Liver (tissue), 9 donors: ENCODE results near the gene TXNDC17. TPM values are rescaled to one million over a fixed set of nuclear protein-coding genes. Genes with fewer than 3 reads are reported as not detected.

ENCODE experiments used
- DNase-seq: peaks from one replicate; pipeline ENCODE4 v3.0.0-alpha.2; 2017; ENCODE audit warnings: low spot score
- H3K27ac ChIP-seq, 2 donors: one replicate each; pipeline ENCODE4 v1.7.0; 2013; ENCODE audit warnings: inconsistent platforms in 2 of 2, low read length in 2 of 2, control low read depth in 1 of 2, low read depth in 1 of 2, mild to moderate bottlenecking in 1 of 2
- H3K27me3 ChIP-seq, 4 donors: one replicate each; pipeline versions ENCODE4 v1.6.1 to v1.7.0; 2013; ENCODE audit warnings: low read length in 3 of 4, inconsistent platforms in 1 of 4, mild to moderate bottlenecking in 1 of 4, moderate library complexity in 1 of 4; ENCODE audit not compliant: control insufficient read depth in 4 of 4, insufficient read depth in 4 of 4
- H3K36me3 ChIP-seq, 4 donors: one replicate each; pipeline versions ENCODE4 v1.6.1 to v1.7.0; 2013; ENCODE audit warnings: low read length in 3 of 4, mild to moderate bottlenecking in 3 of 4, low read depth in 1 of 4, moderate library complexity in 1 of 4; ENCODE audit not compliant: control insufficient read depth in 4 of 4, insufficient read depth in 3 of 4
- H3K4me1 ChIP-seq, 4 donors: one replicate each; pipeline versions ENCODE4 v1.6.1 to v1.7.0; 2013; ENCODE audit warnings: low read length in 3 of 4, mild to moderate bottlenecking in 3 of 4, moderate library complexity in 1 of 4; ENCODE audit not compliant: control insufficient read depth in 4 of 4, insufficient read depth in 4 of 4
- H3K4me3 ChIP-seq, 3 donors: one replicate each; pipeline versions ENCODE4 v1.6.1 to v1.7.0; 2013; ENCODE audit warnings: low read length in 3 of 3, control low read depth in 1 of 3, low read depth in 1 of 3, mild to moderate bottlenecking in 1 of 3
- H3K9ac ChIP-seq, 2 donors: one replicate each; pipeline ENCODE4 v1.7.0; 2013; ENCODE audit warnings: low read length in 2 of 2, mild to moderate bottlenecking in 2 of 2, moderate library complexity in 2 of 2, control low read depth in 1 of 2, low read depth in 1 of 2
- H3K9me3 ChIP-seq, 4 donors: one replicate each; pipeline versions ENCODE4 v1.6.1 to v1.7.0; 2013; ENCODE audit warnings: low read length in 3 of 4; ENCODE audit not compliant: control insufficient read depth in 4 of 4
- CTCF ChIP-seq: fragments of 150-350 bp; IDR thresholded peaks from 2 replicates; pipeline ENCODE4 v1.5.1; 2017; ENCODE audit warnings: improper control_type of control experiment, low read depth, low read length; ENCODE audit not compliant: missing input control
- EGR1 ChIP-seq, 2 donors: IDR thresholded peaks; 2 replicates each; pipeline ENCODE4 v1.6.1; 2016 to 2018; ENCODE audit warnings: antibody characterized with exemption in 2 of 2, low read depth in 2 of 2
- FOXA1 ChIP-seq: IDR thresholded peaks from 2 replicates; pipeline ENCODE4 v1.6.1; 2016; ENCODE audit warnings: antibody characterized with exemption
- FOXA2 ChIP-seq: IDR thresholded peaks from 2 replicates; pipeline ENCODE4 v1.6.1; 2016; ENCODE audit warnings: antibody characterized with exemption
- GABPA ChIP-seq, 2 donors: IDR thresholded peaks in 1 of 2; conservative IDR thresholded peaks in 1 of 2; 2 replicates each; pipeline ENCODE4 v1.6.1; 2016; ENCODE audit warnings: antibody characterized with exemption in 2 of 2, mild to moderate bottlenecking in 1 of 2, moderate library complexity in 1 of 2
- HNF4A ChIP-seq, 2 donors: conservative IDR thresholded peaks; 2 replicates each; pipeline ENCODE4 v1.6.1; 2016; ENCODE audit warnings: antibody characterized with exemption in 2 of 2, mild to moderate bottlenecking in 2 of 2
- HNF4G ChIP-seq: IDR thresholded peaks from 2 replicates; pipeline ENCODE4 v1.6.1; 2016; ENCODE audit warnings: antibody characterized with exemption
- NR2F2 ChIP-seq: IDR thresholded peaks from 2 replicates; pipeline ENCODE4 v1.6.1; 2016; ENCODE audit warnings: antibody characterized with exemption
- RAD21 ChIP-seq, 2 donors: IDR thresholded peaks; 2 replicates each; pipeline ENCODE4 v1.6.1; 2016; ENCODE audit warnings: antibody characterized with exemption in 2 of 2, mild to moderate bottlenecking in 2 of 2
- REST ChIP-seq: IDR thresholded peaks from 2 replicates; pipeline ENCODE4 v1.6.1; 2016; ENCODE audit warnings: antibody characterized with exemption, mild to moderate bottlenecking
- RXRA ChIP-seq, 2 donors: IDR thresholded peaks; 2 replicates each; pipeline ENCODE4 v1.6.1; 2017 to 2018; ENCODE audit warnings: antibody characterized with exemption in 2 of 2, mild to moderate bottlenecking in 1 of 2
- SP1 ChIP-seq: IDR thresholded peaks from 2 replicates; pipeline ENCODE4 v1.6.1; 2018; ENCODE audit warnings: antibody characterized with exemption, mild to moderate bottlenecking
- TAF1 ChIP-seq: conservative IDR thresholded peaks from 2 replicates; pipeline ENCODE4 v1.6.1; 2016; ENCODE audit warnings: antibody characterized with exemption, mild to moderate bottlenecking
- YY1 ChIP-seq: IDR thresholded peaks from 2 replicates; pipeline ENCODE4 v1.6.1; 2016; ENCODE audit warnings: antibody characterized with exemption, mild to moderate bottlenecking
- WGBS: extraction: QIAGEN DNeasy Blood & Tissue Kit; methylation state at CpG from one replicate; pipeline ENCODE4 v1.1.7; 2013; 5-methylcytosine and 5-hydroxymethylcytosine counted together
- polyA plus RNA-seq, 2 donors: library from polyadenylated mRNA; stranded (reverse) in 1 of 2; unstranded in 1 of 2; fragments of 200-250 nt in 1 of 2; fragments of >200 nt in 1 of 2; fragmentation: Nextera tagmentation in 1 of 2; extraction: Ambion mirVana in 1 of 2; gene quantifications; one replicate each; pipeline versions ENCODE4 v1.2.1 to v1.2.3, GENCODE V29; 2013 to 2015
- total RNA-seq, 2 donors: library from RNA; depleted of rRNA; stranded (reverse); fragments of >200 nt; gene quantifications; one replicate each; pipeline ENCODE4 v1.2.3, GENCODE V29; 2014
- TF ChIP-seq, protein P1 (sequence below): IDR thresholded peaks from 2 replicates; pipeline ENCODE4 v1.6.1; 2016; ENCODE audit warnings: antibody characterized with exemption
- TF ChIP-seq, protein P2 (sequence below): IDR thresholded peaks from 2 replicates; pipeline ENCODE4 v1.6.1; 2016; ENCODE audit warnings: antibody characterized with exemption
- TF ChIP-seq, protein P3 (sequence below): IDR thresholded peaks from 2 replicates; pipeline ENCODE4 v1.6.1; 2016; ENCODE audit warnings: antibody characterized with exemption
- donor health status: healthy.
- donor health status: healthy.
- donor health status: healthy.
- donor health status: healthy.
- donor health status: healthy.

The TXNDC17 gene
- total and polyA plus RNA-seq, 4 donors, result 32.9 to 329 (median 99.6) TPM

GRCh38 chr17:6603744-6604325 is 37.0 kb upstream of the TXNDC17 start:
- Histone ChIP-seq H3K27ac (no peak overlapping the region), H3K4me1 (peaks cover 0 to 3% (median 1%) of the 10 kb centered on the region in 4 donors), H3K36me3 (peaks cover 5 to 30% (median 16%) of the 10 kb centered on the region in 4 donors), H3K4me3 (no peak overlapping the region), H3K9me3 (no peaks in the 10 kb centered on the region), H3K9ac (no peak overlapping the region), H3K27me3 (no peaks in the 10 kb centered on the region)
- 67% methylated on average over 3 of the region's 3 CpGs for WGBS
- DNase-seq, result no peak
- TF ChIP-seq REST (no peak), GABPA (IDR thresholded peaks at IDR 0.05 in 1 of 2, conservative IDR thresholded peaks at IDR 0.05 in 1 of 2) (no peak), FOXA1 (no peak), HNF4G (no peak), EGR1 (IDR thresholded peaks at IDR 0.05; ENCODE audit: low read depth in 2 of 2) (no peak), CTCF (no peak), FOXA2 (no peak), NR2F2 (no peak), SP1 (no peak), TAF1 (no peak), RXRA (IDR thresholded peaks at IDR 0.05) (no peak), YY1 (no peak)
- TF ChIP-seq, protein P1, sequence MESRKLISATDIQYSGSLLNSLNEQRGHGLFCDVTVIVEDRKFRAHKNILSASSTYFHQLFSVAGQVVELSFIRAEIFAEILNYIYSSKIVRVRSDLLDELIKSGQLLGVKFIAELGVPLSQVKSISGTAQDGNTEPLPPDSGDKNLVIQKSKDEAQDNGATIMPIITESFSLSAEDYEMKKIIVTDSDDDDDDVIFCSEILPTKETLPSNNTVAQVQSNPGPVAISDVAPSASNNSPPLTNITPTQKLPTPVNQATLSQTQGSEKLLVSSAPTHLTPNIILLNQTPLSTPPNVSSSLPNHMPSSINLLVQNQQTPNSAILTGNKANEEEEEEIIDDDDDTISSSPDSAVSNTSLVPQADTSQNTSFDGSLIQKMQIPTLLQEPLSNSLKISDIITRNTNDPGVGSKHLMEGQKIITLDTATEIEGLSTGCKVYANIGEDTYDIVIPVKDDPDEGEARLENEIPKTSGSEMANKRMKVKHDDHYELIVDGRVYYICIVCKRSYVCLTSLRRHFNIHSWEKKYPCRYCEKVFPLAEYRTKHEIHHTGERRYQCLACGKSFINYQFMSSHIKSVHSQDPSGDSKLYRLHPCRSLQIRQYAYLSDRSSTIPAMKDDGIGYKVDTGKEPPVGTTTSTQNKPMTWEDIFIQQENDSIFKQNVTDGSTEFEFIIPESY, result no peak
- TF ChIP-seq, protein P2, sequence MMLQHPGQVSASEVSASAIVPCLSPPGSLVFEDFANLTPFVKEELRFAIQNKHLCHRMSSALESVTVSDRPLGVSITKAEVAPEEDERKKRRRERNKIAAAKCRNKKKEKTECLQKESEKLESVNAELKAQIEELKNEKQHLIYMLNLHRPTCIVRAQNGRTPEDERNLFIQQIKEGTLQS, result no peak

GRCh38 chr17:6605142-6605541 is 35.7 kb upstream of the TXNDC17 start:
- WGBS, result 98% methylated on average over 6 of the region's 6 CpGs
- H3K9me3 ChIP-seq, result no peaks in the 10 kb centered on the region
- DNase-seq, result no peak
- H3K27me3 ChIP-seq, result no peaks in the 10 kb centered on the region
- no peak overlapping the region for H3K4me3 ChIP-seq
- peaks cover 7 to 39% (median 23%) of the 10 kb centered on the region in 4 donors for H3K36me3 ChIP-seq
- no peak overlapping the region for H3K9ac ChIP-seq
- no peaks in the 10 kb centered on the region for H3K4me1 ChIP-seq
- H3K27ac ChIP-seq, result no peak overlapping the region
- no peak for TF ChIP-seq EGR1 (IDR thresholded peaks at IDR 0.05; ENCODE audit: low read depth in 2 of 2)
- TF ChIP-seq HNF4G, result no peak
- TF ChIP-seq, protein P1, result no peak
- no peak for TF ChIP-seq GABPA (IDR thresholded peaks at IDR 0.05 in 1 of 2, conservative IDR thresholded peaks at IDR 0.05 in 1 of 2)
- TF ChIP-seq REST, result no peak
- TF ChIP-seq, protein P2, result no peak
- TF ChIP-seq FOXA1, result no peak
- TF ChIP-seq TAF1, result no peak
- TF ChIP-seq RAD21 (IDR thresholded peaks at IDR 0.05), result no peak
- TF ChIP-seq HNF4A (conservative IDR thresholded peaks at IDR 0.05), result no peak
- TF ChIP-seq FOXA2, result no peak
- no peak for TF ChIP-seq RXRA (IDR thresholded peaks at IDR 0.05)
- TF ChIP-seq, protein P3, sequence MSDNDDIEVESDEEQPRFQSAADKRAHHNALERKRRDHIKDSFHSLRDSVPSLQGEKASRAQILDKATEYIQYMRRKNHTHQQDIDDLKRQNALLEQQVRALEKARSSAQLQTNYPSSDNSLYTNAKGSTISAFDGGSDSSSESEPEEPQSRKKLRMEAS, result no peak
